Activated T-cell treated with anti-CD3 and anti-CD28 coated beads, Interleukin-2, amount 50 U/mL, for 72 hours (primary cell): ENCODE measurements around the gene DNM3. TPM values are rescaled to one million over a fixed set of nuclear protein-coding genes. Genes with fewer than 3 reads are reported as not detected.

ENCODE experiments used
- ATAC-seq, 2 donors: fragments of 150-1000 bp; cut with Tn5 transposase; replicated peaks in 1 of 2; 2 replicates each; pipeline ENCODE4 v1.10.0; 2021; ENCODE audit warnings: moderate library complexity in 2 of 2, mild to moderate bottlenecking in 1 of 2
- DNase-seq, 2 donors: peaks; one replicate each; pipeline ENCODE4 v3.0.0; 2021 to 2022; ENCODE audit warnings: mixed read lengths in 1 of 2
- H3K27ac Mint-ChIP-seq: one replicate; pipeline ENCODE4 v1.8.0; 2022; ENCODE audit warnings: mild to moderate bottlenecking, moderate library complexity, mixed read lengths
- H3K27me3 Mint-ChIP-seq: one replicate; pipeline ENCODE4 v1.8.0; 2022; ENCODE audit warnings: low read depth, mixed read lengths
- H3K36me3 Mint-ChIP-seq, 2 donors: one replicate each; pipeline ENCODE4 v1.8.0; 2022; ENCODE audit warnings: mixed read lengths in 2 of 2, mild to moderate bottlenecking in 1 of 2; ENCODE audit not compliant: insufficient read depth in 2 of 2
- H3K4me1 Mint-ChIP-seq: one replicate; pipeline ENCODE4 v1.8.0; 2022; ENCODE audit warnings: low read depth, mixed read lengths
- H3K4me3 Mint-ChIP-seq, 2 donors: one replicate each; pipeline ENCODE4 v1.8.0; 2022; ENCODE audit warnings: mild to moderate bottlenecking in 2 of 2, mixed read lengths in 2 of 2, moderate library complexity in 2 of 2
- H3K9me3 Mint-ChIP-seq, 2 donors: one replicate each; pipeline ENCODE4 v1.8.0; 2022; ENCODE audit warnings: mixed read lengths in 2 of 2
- total RNA-seq, 2 donors: library from RNA; stranded (reverse); gene quantifications; one replicate each; pipeline ENCODE4 v1.2.3, GENCODE V29; 2022

Gene DNM3
- total RNA-seq, 2 donors from 2014 or later, result 1.5 to 3.4 TPM

GRCh38 chr1:172397221-172397620 is 555.9 kb downstream of the DNM3 start:
- H3K4me3 Mint-ChIP-seq, result no peak overlapping the region
- H3K36me3 Mint-ChIP-seq, result peaks cover 0 to 2% of the 10 kb centered on the region in 2 donors
- peak; percentile 68 to 70 for ATAC-seq
- H3K4me1 Mint-ChIP-seq, result peaks cover 91% of the 10 kb centered on the region
- H3K9me3 Mint-ChIP-seq, result no peaks in the 10 kb centered on the region
- DNase-seq, result no peak
- no peaks in the 10 kb centered on the region for H3K27me3 Mint-ChIP-seq
- no peak overlapping the region for H3K27ac Mint-ChIP-seq

GRCh38 chr1:172397633-172398032 is 556.3 kb downstream of the DNM3 start:
- Mint-ChIP-seq H3K27me3 (no peaks in the 10 kb centered on the region), H3K27ac (no peak overlapping the region), H3K9me3 (no peaks in the 10 kb centered on the region), H3K36me3 (peaks cover 0 to 2% of the 10 kb centered on the region in 2 donors), H3K4me3 (no peak overlapping the region), H3K4me1 (peaks cover 87% of the 10 kb centered on the region)
- ATAC-seq, result no peak
- DNase-seq, result no peak

DNA sequence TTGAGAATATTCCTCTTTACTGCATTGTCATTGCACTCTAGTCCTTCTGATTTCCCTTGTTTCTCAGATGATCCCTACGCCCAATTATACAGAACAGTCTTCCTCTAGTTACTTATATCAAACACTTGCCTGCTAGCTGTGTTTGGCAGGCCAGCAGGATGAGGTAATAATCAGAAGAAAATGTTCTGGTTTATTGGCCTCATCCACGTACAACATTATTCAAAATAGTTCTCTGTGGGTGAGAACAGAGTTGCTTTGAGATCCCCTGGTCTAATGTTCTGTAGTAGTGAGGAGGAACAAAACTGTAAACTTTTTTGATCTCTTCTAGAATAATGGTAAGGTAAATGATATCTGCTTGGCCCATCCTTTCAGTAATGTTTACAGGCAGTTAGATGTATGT is 556.9 kb downstream of the DNM3 start:
- no peak for DNase-seq
- Mint-ChIP-seq H3K27me3 (no peaks in the 10 kb centered on the region), H3K4me3 (peak overlapping the region in 1 of 2 donors; percentile 36), H3K36me3 (peaks cover 0 to 2% of the 10 kb centered on the region in 2 donors), H3K9me3 (no peaks in the 10 kb centered on the region), H3K4me1 (peaks cover 81% of the 10 kb centered on the region), H3K27ac (peak overlapping the region; percentile 71)
- ATAC-seq, result no peak

DNA sequence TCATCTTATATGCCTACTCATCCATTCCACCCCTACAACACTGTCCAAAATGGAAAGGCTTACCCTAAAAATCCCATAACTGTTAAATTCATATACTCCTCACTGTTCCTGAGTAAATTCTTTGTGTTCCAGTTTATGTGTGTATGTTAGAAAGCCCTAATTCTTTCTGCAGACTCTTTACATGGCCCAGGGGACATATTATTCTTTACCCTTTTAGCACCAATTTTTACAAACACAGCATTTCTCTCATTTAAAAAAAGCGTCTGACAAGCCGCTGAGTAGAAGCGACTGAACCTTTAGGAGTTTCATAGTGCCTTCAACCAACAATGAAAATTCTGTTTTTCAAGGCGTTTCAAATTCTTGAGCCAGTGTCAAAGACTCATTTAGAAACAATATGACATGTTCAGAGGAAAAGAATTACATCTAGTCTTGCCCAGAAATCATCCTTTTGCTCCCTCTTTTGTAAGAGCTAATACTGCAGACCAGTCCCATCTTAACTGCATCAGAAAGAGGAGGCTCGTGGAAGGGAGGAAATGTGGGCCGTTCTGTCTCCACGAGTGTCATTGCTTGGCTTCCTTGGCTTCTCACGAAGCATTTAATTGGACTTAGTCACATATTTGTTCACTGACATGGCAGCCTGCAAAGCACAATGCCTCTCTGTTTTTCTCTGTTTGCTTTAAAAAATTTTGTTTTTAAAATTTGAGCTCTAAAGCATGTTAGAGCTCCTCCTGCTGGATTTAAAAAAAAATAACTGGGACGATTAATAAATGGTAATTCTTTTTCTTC is 557.9 kb downstream of the DNM3 start:
- ATAC-seq, result peak; percentile 42 to 55
- DNase-seq, result peak in 1 of 2 donors; percentile 13

GRCh38 chr1:172399756-172400721 is 558.7 kb downstream of the DNM3 start:
- no peak for ATAC-seq
- Mint-ChIP-seq H3K4me3 (peak overlapping the region; percentile 25 to 71), H3K36me3 (no peaks in the 10 kb centered on the region), H3K9me3 (no peaks in the 10 kb centered on the region), H3K4me1 (peaks cover 63% of the 10 kb centered on the region), H3K27ac (peak overlapping the region; percentile 71), H3K27me3 (no peaks in the 10 kb centered on the region)
- no peak for DNase-seq

More for the DNA sequence above, 557.9 kb downstream of the DNM3 start:
- peak overlapping the region; percentile 13 to 71 for H3K4me3 Mint-ChIP-seq
- no peaks in the 10 kb centered on the region for H3K9me3 Mint-ChIP-seq
- no peaks in the 10 kb centered on the region for H3K36me3 Mint-ChIP-seq
- H3K27ac Mint-ChIP-seq, result peak overlapping the region; percentile 71
- H3K27me3 Mint-ChIP-seq, result no peaks in the 10 kb centered on the region
- H3K4me1 Mint-ChIP-seq, result peaks cover 71% of the 10 kb centered on the region

- H3K9me3 Mint-ChIP-seq, result no peaks in the 10 kb centered on the region
- H3K27ac Mint-ChIP-seq, result no peak overlapping the region
- DNase-seq, result no peak
- H3K4me1 Mint-ChIP-seq, result peaks cover 58% of the 10 kb centered on the region
- ATAC-seq, result no peak
- H3K4me3 Mint-ChIP-seq, result peak overlapping the region in 1 of 2 donors; percentile 17
- H3K36me3 Mint-ChIP-seq, result no peaks in the 10 kb centered on the region
- no peaks in the 10 kb centered on the region for H3K27me3 Mint-ChIP-seq
Measured at GRCh38 chr1:172400722-172401105, 559.4 kb downstream of the DNM3 start.

GRCh38 chr1:172401477-172401876 is 560.2 kb downstream of the DNM3 start:
- ATAC-seq (no peak), DNase-seq (no peak)
- Mint-ChIP-seq H3K27me3 (no peaks in the 10 kb centered on the region), H3K9me3 (no peaks in the 10 kb centered on the region), H3K27ac (no peak overlapping the region), H3K4me3 (no peak overlapping the region), H3K36me3 (no peaks in the 10 kb centered on the region), H3K4me1 (peaks cover 55% of the 10 kb centered on the region)

- no peaks in the 10 kb centered on the region for H3K27me3 Mint-ChIP-seq
- no peak overlapping the region for H3K27ac Mint-ChIP-seq
- no peaks in the 10 kb centered on the region for H3K9me3 Mint-ChIP-seq
- ATAC-seq, result peak in 1 of 2 donors; percentile 27
- no peak overlapping the region for H3K4me3 Mint-ChIP-seq
- peaks cover 53% of the 10 kb centered on the region for H3K4me1 Mint-ChIP-seq
- H3K36me3 Mint-ChIP-seq, result no peaks in the 10 kb centered on the region
- DNase-seq, result peak in 1 of 2 donors; percentile 16
Measured at GRCh38 chr1:172401892-172402291, 560.6 kb downstream of the DNM3 start.

DNA sequence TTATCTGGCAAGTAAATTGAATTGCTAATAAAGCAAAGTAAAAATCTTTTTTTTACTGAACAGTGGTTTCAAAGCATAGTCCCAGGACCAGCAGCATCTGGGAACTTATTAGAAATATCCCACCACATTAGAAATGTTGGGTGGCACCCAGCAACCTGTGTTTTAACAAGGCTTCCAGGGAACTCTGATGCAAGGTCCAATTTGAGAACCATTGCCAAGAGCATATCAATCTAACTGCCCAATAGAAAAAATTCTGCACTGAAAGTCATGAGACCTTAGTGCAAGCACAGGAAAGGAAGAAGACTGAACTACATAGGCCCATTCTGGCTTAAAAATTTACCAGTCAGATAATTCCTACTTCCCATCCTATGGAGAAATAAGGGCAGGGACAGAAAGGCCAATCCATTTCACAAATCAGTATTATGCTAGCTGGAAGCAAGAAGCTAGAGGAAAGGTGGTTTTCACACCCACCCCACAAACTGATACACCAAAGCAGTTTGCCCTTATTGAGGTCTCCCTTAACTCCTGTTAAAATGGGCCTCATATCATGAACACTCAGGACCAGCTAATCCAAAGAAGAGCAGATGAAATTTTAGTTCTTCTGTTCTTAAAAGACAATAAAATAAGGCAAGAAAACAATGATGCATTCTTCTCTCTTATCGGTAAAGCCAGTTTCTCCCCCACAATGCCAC is 561.7 kb downstream of the DNM3 start:
- Mint-ChIP-seq H3K9me3 (no peaks in the 10 kb centered on the region), H3K4me1 (peaks cover 42% of the 10 kb centered on the region), H3K4me3 (no peak overlapping the region), H3K27me3 (no peaks in the 10 kb centered on the region), H3K27ac (no peak overlapping the region), H3K36me3 (no peaks in the 10 kb centered on the region)
- no peak for DNase-seq
- no peak for ATAC-seq

DNA sequence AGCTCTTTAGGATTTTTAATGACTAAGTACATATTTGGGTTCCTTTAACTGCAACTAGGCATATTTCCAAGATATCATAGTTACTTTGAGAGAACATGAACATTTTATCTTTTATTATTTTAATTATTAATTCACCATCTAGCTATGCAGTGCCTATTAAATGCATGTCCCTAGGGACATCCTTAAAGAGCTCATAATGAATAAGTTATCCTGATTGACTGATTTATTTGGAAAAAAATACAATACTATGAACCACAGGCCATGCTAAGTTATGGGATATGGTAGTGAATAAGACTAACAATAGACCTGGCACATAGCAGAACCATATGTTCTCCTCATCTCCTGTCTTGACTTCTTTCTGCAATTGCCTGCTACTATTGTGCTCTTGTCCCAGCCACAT is 562.8 kb downstream of the DNM3 start:
- Mint-ChIP-seq H3K9me3 (no peaks in the 10 kb centered on the region), H3K27ac (no peak overlapping the region), H3K4me3 (no peak overlapping the region), H3K36me3 (no peaks in the 10 kb centered on the region), H3K27me3 (no peaks in the 10 kb centered on the region), H3K4me1 (peaks cover 31% of the 10 kb centered on the region)
- no peak for ATAC-seq
- no peak for DNase-seq

DNA sequence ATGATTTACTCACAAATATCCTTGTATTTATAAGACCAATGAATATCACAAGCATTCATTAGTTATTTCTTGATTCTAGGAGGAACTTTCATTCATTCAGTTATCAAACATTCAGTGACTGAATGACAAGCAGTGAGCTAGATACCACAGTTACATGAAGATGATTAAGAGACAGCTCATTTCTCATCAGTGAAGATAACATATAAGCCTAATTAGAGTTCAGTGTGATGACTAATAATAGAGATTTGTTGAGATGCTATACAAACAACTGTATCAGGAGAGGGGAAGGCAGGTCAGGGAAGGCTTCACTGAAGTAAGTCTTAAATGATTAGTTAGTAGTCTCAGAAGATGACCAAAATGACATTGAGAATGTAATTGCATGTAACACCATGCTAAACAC is 564.6 kb downstream of the DNM3 start:
- Mint-ChIP-seq H3K4me3 (no peak overlapping the region), H3K27me3 (no peaks in the 10 kb centered on the region), H3K4me1 (peaks cover 13% of the 10 kb centered on the region), H3K27ac (no peak overlapping the region), H3K36me3 (no peaks in the 10 kb centered on the region), H3K9me3 (no peaks in the 10 kb centered on the region)
- DNase-seq (no peak), ATAC-seq (peak in 1 of 2 donors; percentile 53)

GRCh38 chr1:172406968-172407367 is 565.7 kb downstream of the DNM3 start:
- DNase-seq (no peak), ATAC-seq (no peak)
- Mint-ChIP-seq H3K36me3 (no peaks in the 10 kb centered on the region), H3K27me3 (no peaks in the 10 kb centered on the region), H3K4me1 (peaks cover 12% of the 10 kb centered on the region), H3K4me3 (no peak overlapping the region), H3K9me3 (no peaks in the 10 kb centered on the region), H3K27ac (no peak overlapping the region)

- Mint-ChIP-seq H3K27ac (no peak overlapping the region), H3K27me3 (no peaks in the 10 kb centered on the region), H3K4me1 (peaks cover 13% of the 10 kb centered on the region), H3K4me3 (no peak overlapping the region), H3K36me3 (no peaks in the 10 kb centered on the region), H3K9me3 (no peaks in the 10 kb centered on the region)
- DNase-seq, result no peak
- ATAC-seq, result no peak
Measured at GRCh38 chr1:172408958-172409357, 567.7 kb downstream of the DNM3 start.
